AG09319 (cell line): Measurements from ENCODE around the gene RER1.

Experiments
- DNase-seq: peaks from one replicate; pipeline ENCODE4 v3.0.0-alpha.2; 2010; ENCODE audit warnings: low read depth; ENCODE audit errors: extremely low read depth
- CTCF ChIP-seq: IDR thresholded peaks from 2 replicates; pipeline ENCODE4 v1.5.1; 2011; ENCODE audit warnings: low read depth, mild to moderate bottlenecking, inconsistent platforms, low read length, moderate library complexity

Gene RER1

GRCh38 chr1:2393471-2393877 lies 1.8 kb downstream of the RER1 start:
- TF ChIP-seq CTCF: no peak
- DNase-seq: no peak

- no peak for DNase-seq
- TF ChIP-seq CTCF: no peak
These were observed 2.6 kb downstream of the RER1 start for GRCh38 chr1:2394220-2394619.

- TF ChIP-seq CTCF: no peak
- DNase-seq: no peak
These were observed 3.1 kb downstream of the RER1 start for GRCh38 chr1:2394761-2395160.

- no peak for TF ChIP-seq CTCF
- DNase-seq: no peak
These were observed 3.6 kb downstream of the RER1 start for GRCh38 chr1:2395245-2395644.

GRCh38 chr1:2396059-2396458 lies 4.4 kb downstream of the RER1 start:
- TF ChIP-seq CTCF: no peak
- DNase-seq: no peak

GRCh38 chr1:2396476-2396875 lies 4.8 kb downstream of the RER1 start:
- no peak for DNase-seq
- TF ChIP-seq CTCF: no peak

- no peak for TF ChIP-seq CTCF
These were observed 5.5 kb downstream of the RER1 start for GRCh38 chr1:2397007-2397679.

More at GRCh38 chr1:2397007-2397679, 5.5 kb downstream of the RER1 start:
- DNase-seq: no peak
